ENCODE data around the gene ATP8B4.

Gene ATP8B4

GRCh38 chr15:50150349-50150748 is 31.3 kb upstream of the ATP8B4 start:
- Histone ChIP-seq H3K4me1 (ENCODE audit: insufficient read depth, low read length) (peaks cover 5% of the 10 kb centered on the region; the same call in 1 of the 2 replicates), H3K9me3 (ENCODE audit: insufficient read depth, low read depth, low read length) (no peaks in the 10 kb centered on the region), H3K9ac (ENCODE audit: low read depth, low read length) (no peak overlapping the region), H3K27ac (ENCODE audit: low read depth, low read length) (no peak overlapping the region), H3K4me3 (ENCODE audit: low read length) (no peak overlapping the region), H3K27me3 (ENCODE audit: insufficient read depth, low read length) (no peaks in the 10 kb centered on the region), H3K36me3 (ENCODE audit: insufficient read depth, low read length) (no peaks in the 10 kb centered on the region)
- WGBS = 95% methylated on average over 3 of the region's 3 CpGs

GRCh38 chr15:50149090-50149489 is 30.1 kb upstream of the ATP8B4 start:
- Histone ChIP-seq H3K9ac (ENCODE audit: low read depth, low read length) (no peak overlapping the region), H3K27me3 (ENCODE audit: insufficient read depth, low read length) (no peaks in the 10 kb centered on the region), H3K9me3 (ENCODE audit: insufficient read depth, low read depth, low read length) (no peaks in the 10 kb centered on the region), H3K4me3 (ENCODE audit: low read length) (no peak overlapping the region), H3K27ac (ENCODE audit: low read depth, low read length) (no peak overlapping the region), H3K36me3 (ENCODE audit: insufficient read depth, low read length) (no peaks in the 10 kb centered on the region), H3K4me1 (ENCODE audit: insufficient read depth, low read length) (peaks cover 12% of the 10 kb centered on the region; the same call in 1 of the 2 replicates)
- WGBS = 71% methylated on average over 1 of the region's 1 CpG

- no peaks in the 10 kb centered on the region for H3K27me3 ChIP-seq (ENCODE audit: insufficient read depth, low read length)
- H3K4me1 ChIP-seq (ENCODE audit: insufficient read depth, low read length) = peaks cover 12% of the 10 kb centered on the region; the same call in 1 of the 2 replicates
- H3K9ac ChIP-seq (ENCODE audit: low read depth, low read length) = no peak overlapping the region
- no peaks in the 10 kb centered on the region for H3K36me3 ChIP-seq (ENCODE audit: insufficient read depth, low read length)
- H3K9me3 ChIP-seq (ENCODE audit: insufficient read depth, low read depth, low read length) = no peaks in the 10 kb centered on the region
- 69% methylated on average over 3 of the region's 4 CpGs for WGBS
- no peak overlapping the region for H3K27ac ChIP-seq (ENCODE audit: low read depth, low read length)
- H3K4me3 ChIP-seq (ENCODE audit: low read length) = no peak overlapping the region
These were observed 29.4 kb upstream of the ATP8B4 start for GRCh38 chr15:50148362-50148963.

- Histone ChIP-seq H3K4me1 (ENCODE audit: insufficient read depth, low read length) (peaks cover 12% of the 10 kb centered on the region; the same call in 1 of the 2 replicates), H3K4me3 (ENCODE audit: low read length) (no peak overlapping the region), H3K27me3 (ENCODE audit: insufficient read depth, low read length) (no peaks in the 10 kb centered on the region), H3K9ac (ENCODE audit: low read depth, low read length) (no peak overlapping the region), H3K27ac (ENCODE audit: low read depth, low read length) (no peak overlapping the region), H3K9me3 (ENCODE audit: insufficient read depth, low read depth, low read length) (no peaks in the 10 kb centered on the region), H3K36me3 (ENCODE audit: insufficient read depth, low read length) (no peaks in the 10 kb centered on the region)
- 78% methylated on average over 2 of the region's 2 CpGs for WGBS
These were observed 27.6 kb upstream of the ATP8B4 start for GRCh38 chr15:50146632-50147031.

GRCh38 chr15:50145451-50145872 is 26.4 kb upstream of the ATP8B4 start:
- no peaks in the 10 kb centered on the region for H3K36me3 ChIP-seq (ENCODE audit: insufficient read depth, low read length)
- 21% methylated on average over 1 of the region's 2 CpGs for WGBS
- no peak overlapping the region for H3K27ac ChIP-seq (ENCODE audit: low read depth, low read length)
- H3K4me1 ChIP-seq (ENCODE audit: insufficient read depth, low read length) = peaks cover 12% of the 10 kb centered on the region; the same call in 1 of the 2 replicates
- no peaks in the 10 kb centered on the region for H3K27me3 ChIP-seq (ENCODE audit: insufficient read depth, low read length)
- H3K9ac ChIP-seq (ENCODE audit: low read depth, low read length) = no peak overlapping the region
- H3K4me3 ChIP-seq (ENCODE audit: low read length) = no peak overlapping the region
- no peaks in the 10 kb centered on the region for H3K9me3 ChIP-seq (ENCODE audit: insufficient read depth, low read depth, low read length)

- 78% methylated on average over 6 of the region's 6 CpGs for WGBS
- no peak overlapping the region for H3K4me3 ChIP-seq (ENCODE audit: low read length)
- H3K27ac ChIP-seq (ENCODE audit: low read depth, low read length) = no peak overlapping the region
- H3K9ac ChIP-seq (ENCODE audit: low read depth, low read length) = no peak overlapping the region
- no peaks in the 10 kb centered on the region for H3K9me3 ChIP-seq (ENCODE audit: insufficient read depth, low read depth, low read length)
- H3K27me3 ChIP-seq (ENCODE audit: insufficient read depth, low read length) = no peaks in the 10 kb centered on the region
- no peaks in the 10 kb centered on the region for H3K36me3 ChIP-seq (ENCODE audit: insufficient read depth, low read length)
- H3K4me1 ChIP-seq (ENCODE audit: insufficient read depth, low read length) = peaks cover 12% of the 10 kb centered on the region; the same call in 1 of the 2 replicates
These were observed 25.5 kb upstream of the ATP8B4 start for GRCh38 chr15:50144341-50145120.

- H3K4me1 ChIP-seq (ENCODE audit: insufficient read depth, low read length) = peaks cover 7% of the 10 kb centered on the region; the same call in 1 of the 2 replicates
- no peaks in the 10 kb centered on the region for H3K9me3 ChIP-seq (ENCODE audit: insufficient read depth, low read depth, low read length)
- H3K27ac ChIP-seq (ENCODE audit: low read depth, low read length) = no peak overlapping the region
- no peak overlapping the region for H3K4me3 ChIP-seq (ENCODE audit: low read length)
- no peaks in the 10 kb centered on the region for H3K27me3 ChIP-seq (ENCODE audit: insufficient read depth, low read length)
- H3K9ac ChIP-seq (ENCODE audit: low read depth, low read length) = no peak overlapping the region
- H3K36me3 ChIP-seq (ENCODE audit: insufficient read depth, low read length) = no peaks in the 10 kb centered on the region
- WGBS = 94% methylated on average over 2 of the region's 2 CpGs
These were observed 24.3 kb upstream of the ATP8B4 start for GRCh38 chr15:50143255-50143860.

- no peak overlapping the region for H3K4me3 ChIP-seq (ENCODE audit: low read length)
- WGBS = 84% methylated on average over 5 of the region's 5 CpGs
- H3K9me3 ChIP-seq (ENCODE audit: insufficient read depth, low read depth, low read length) = no peaks in the 10 kb centered on the region
- no peak overlapping the region for H3K27ac ChIP-seq (ENCODE audit: low read depth, low read length)
- H3K9ac ChIP-seq (ENCODE audit: low read depth, low read length) = no peak overlapping the region
- H3K4me1 ChIP-seq (ENCODE audit: insufficient read depth, low read length) = peaks cover 7% of the 10 kb centered on the region; the same call in 1 of the 2 replicates
- no peaks in the 10 kb centered on the region for H3K27me3 ChIP-seq (ENCODE audit: insufficient read depth, low read length)
- H3K36me3 ChIP-seq (ENCODE audit: insufficient read depth, low read length) = no peaks in the 10 kb centered on the region
These were observed 22.8 kb upstream of the ATP8B4 start for GRCh38 chr15:50141856-50142255.

GRCh38 chr15:50140983-50141382 is 21.9 kb upstream of the ATP8B4 start:
- Histone ChIP-seq H3K9me3 (ENCODE audit: insufficient read depth, low read depth, low read length) (no peaks in the 10 kb centered on the region), H3K36me3 (ENCODE audit: insufficient read depth, low read length) (no peaks in the 10 kb centered on the region), H3K9ac (ENCODE audit: low read depth, low read length) (no peak overlapping the region), H3K4me1 (ENCODE audit: insufficient read depth, low read length) (peaks cover 7% of the 10 kb centered on the region; the same call in 1 of the 2 replicates), H3K27ac (ENCODE audit: low read depth, low read length) (no peak overlapping the region), H3K27me3 (ENCODE audit: insufficient read depth, low read length) (no peaks in the 10 kb centered on the region), H3K4me3 (ENCODE audit: low read length) (no peak overlapping the region)
- WGBS = 91% methylated on average over 3 of the region's 3 CpGs

- no peak overlapping the region for H3K4me3 ChIP-seq (ENCODE audit: low read length)
- H3K9ac ChIP-seq (ENCODE audit: low read depth, low read length) = no peak overlapping the region
- no peaks in the 10 kb centered on the region for H3K36me3 ChIP-seq (ENCODE audit: insufficient read depth, low read length)
- H3K4me1 ChIP-seq (ENCODE audit: insufficient read depth, low read length) = peaks cover 5% of the 10 kb centered on the region; the same call in 1 of the 2 replicates
- no CpG with 5 or more reads among the region's 1 CpG for WGBS
- no peaks in the 10 kb centered on the region for H3K27me3 ChIP-seq (ENCODE audit: insufficient read depth, low read length)
- no peak overlapping the region for H3K27ac ChIP-seq (ENCODE audit: low read depth, low read length)
- no peaks in the 10 kb centered on the region for H3K9me3 ChIP-seq (ENCODE audit: insufficient read depth, low read depth, low read length)
These were observed 21.1 kb upstream of the ATP8B4 start for GRCh38 chr15:50140098-50140497.

- no peak overlapping the region for H3K27ac ChIP-seq (ENCODE audit: low read depth, low read length)
- no peak overlapping the region for H3K9ac ChIP-seq (ENCODE audit: low read depth, low read length)
- H3K4me1 ChIP-seq (ENCODE audit: insufficient read depth, low read length) = no peaks in the 10 kb centered on the region
These were observed 19.4 kb upstream of the ATP8B4 start for GRCh38 chr15:50138391-50138790.

More at GRCh38 chr15:50138391-50138790, 19.4 kb upstream of the ATP8B4 start:
- no peak overlapping the region for H3K4me3 ChIP-seq (ENCODE audit: low read length)
- no peaks in the 10 kb centered on the region for H3K36me3 ChIP-seq (ENCODE audit: insufficient read depth, low read length)
- H3K9me3 ChIP-seq (ENCODE audit: insufficient read depth, low read depth, low read length) = no peaks in the 10 kb centered on the region
- H3K27me3 ChIP-seq (ENCODE audit: insufficient read depth, low read length) = no peaks in the 10 kb centered on the region

All from HUES64 (cell line).